Activated T-cell treated with anti-CD3 and anti-CD28 coated beads, Interleukin-2, amount 50 U/mL, for 1 hour (primary cell): Measurements from ENCODE around the gene PRND.
"Not testable (repeated sequence)": the region's sequence is repeated elsewhere in the genome, so short reads cannot be mapped to it uniquely, and the experiment has no call there.

ENCODE experiments used
- DNase-seq: peaks from one replicate; pipeline ENCODE4 v3.0.0-alpha.2; 2020

PRND gene

DNA sequence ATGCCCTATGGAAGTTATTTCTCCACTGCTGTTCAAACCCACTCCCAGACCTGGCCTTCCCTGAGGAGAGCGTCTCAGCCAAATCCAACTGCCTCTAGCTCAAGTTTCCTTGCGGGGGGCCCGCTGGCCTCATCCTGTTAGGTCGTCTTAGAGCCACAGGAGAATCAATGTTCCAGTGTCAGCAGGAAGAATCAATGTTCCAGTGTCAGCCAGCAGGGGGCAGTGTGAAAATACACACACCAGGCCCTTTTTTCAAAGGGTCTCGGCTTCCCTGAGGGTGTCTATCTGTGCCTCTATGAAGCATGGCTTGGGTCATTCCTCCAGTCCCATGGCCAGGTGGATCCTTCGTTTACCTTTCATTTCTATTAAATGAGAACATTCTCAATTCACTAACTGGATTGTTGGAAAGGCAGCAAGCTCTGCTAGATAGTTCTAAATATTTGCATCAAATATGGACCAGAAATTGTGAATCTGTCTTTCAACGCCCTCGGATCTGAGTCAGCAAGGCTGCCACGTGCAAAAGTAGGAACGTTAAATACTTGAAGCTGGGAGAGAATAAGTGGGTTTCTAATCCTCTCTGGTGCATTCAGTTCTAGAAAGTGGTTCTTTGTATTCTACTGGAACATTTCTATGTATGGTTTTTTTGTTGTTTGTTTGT, 19.2 kb downstream of the PRND start:
- peak; percentile 69 for DNase-seq

DNA sequence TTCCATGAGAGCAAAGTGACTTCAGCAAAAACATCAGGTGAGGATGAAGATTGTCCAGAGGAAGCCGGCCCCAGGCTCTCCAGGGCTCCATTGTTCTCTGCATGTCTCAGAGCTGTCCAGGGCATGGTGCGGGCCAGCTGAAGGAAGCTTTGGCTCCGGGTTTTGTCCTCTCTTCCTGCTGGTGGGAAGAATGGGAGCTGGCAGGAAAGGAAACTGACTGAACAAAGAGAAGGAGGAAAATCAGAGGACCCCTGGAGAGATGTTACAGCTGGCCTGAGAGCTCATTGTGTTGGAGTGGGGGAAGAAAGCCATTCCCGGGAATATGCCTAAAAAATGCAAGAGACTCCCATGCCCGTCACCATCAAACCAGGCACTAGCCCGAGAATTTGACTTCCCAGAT, 27.1 kb downstream of the PRND start:
- no peak for DNase-seq

DNA sequence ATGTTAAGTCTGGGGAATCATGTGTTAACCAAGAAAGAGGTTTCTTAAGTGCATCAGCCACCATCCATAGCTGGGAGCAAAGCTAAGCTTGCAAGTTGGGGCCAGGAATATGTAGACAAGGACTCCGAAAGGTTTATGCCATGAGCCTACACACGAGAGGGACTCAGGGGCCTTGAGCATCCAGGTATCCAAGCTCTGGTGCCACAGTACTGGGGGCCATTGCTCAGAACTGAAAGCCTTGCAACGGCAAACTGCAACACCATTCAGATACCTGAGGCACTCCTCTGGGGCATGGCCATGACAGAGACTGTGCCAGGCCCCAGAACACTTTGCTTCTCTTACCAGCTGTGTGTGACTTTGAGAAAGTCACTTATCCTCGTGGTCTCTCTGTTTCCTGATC, 27.6 kb downstream of the PRND start:
- DNase-seq: no peak

DNA sequence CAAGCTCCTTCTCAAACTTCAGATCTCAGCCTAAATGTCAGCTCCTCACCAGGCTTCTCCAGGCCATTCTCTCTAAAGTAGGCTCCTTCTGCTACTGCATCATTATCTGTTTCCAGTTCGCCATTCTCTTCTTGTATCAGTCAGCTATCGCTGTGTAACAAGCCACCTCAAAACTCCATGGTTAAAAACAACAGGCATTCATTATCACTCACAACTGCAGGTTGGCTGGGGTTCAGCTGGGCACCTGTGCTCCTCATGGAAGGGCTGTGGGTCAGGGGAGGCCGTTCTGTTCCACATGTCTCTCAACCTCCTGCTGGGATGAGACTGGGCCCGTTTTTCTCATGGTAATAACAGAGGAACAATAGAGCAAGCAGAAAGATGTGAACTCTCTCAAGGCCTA, 28.7 kb downstream of the PRND start:
- DNase-seq: no peak

DNA sequence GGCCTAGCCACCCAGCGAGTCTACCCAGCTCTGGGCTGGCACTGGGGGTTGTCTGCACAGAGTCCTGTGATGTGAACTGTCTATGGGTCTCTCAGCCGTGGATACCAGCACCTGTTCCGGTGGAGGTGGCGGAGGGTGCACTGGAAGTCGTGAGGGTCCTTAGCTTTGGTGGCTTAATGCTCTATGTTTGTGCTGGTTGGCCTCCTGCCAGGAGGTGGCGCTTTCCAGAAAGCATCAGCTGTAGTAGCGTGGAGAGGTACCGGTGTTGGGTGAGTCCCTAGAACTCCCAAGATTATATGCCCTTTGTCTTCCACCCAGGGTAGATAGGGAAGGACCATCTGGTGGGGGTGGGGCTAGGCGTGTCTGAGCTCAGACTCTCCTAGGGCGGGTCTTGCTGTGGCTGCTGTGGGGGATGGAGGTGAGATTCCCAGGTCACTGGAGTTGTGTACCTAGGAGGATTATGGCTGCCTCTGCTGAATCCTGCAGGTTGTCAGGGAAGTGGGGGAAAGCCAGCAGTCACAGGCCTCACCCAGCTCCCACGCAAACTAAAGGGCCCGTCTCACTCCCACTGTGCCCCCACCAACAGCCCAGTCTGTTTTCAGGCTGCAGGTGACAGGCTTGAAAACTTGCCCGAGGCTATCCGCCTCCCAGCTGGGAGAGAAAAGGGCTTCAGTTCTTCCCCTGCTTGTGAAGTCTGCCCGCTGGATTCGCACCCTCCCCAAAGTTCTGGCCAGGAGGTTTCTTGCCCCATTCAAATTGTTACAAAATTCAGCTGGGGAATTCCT, 37.6 kb downstream of the PRND start:
- DNase-seq: peak; percentile 59

DNA sequence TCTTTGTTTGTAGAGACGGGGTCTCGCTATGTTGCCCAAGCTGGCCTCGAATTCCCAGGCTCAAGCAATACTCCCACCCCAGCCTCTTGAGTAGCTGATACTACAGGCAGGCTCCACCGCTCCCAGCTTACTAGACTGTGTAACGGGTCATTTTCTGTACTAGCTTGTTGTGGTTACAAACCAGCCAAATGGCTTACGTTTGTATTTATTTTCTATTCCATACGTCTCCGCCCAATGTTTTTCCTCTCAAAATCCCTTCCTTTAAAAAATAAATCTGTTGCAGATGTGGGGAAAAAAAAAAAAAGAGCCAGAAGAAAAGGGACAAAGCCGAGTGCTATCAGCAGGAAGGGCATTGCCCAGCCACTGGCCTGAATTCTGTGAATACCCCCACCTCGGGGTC, 41.6 kb downstream of the PRND start:
- DNase-seq: no peak

DNA sequence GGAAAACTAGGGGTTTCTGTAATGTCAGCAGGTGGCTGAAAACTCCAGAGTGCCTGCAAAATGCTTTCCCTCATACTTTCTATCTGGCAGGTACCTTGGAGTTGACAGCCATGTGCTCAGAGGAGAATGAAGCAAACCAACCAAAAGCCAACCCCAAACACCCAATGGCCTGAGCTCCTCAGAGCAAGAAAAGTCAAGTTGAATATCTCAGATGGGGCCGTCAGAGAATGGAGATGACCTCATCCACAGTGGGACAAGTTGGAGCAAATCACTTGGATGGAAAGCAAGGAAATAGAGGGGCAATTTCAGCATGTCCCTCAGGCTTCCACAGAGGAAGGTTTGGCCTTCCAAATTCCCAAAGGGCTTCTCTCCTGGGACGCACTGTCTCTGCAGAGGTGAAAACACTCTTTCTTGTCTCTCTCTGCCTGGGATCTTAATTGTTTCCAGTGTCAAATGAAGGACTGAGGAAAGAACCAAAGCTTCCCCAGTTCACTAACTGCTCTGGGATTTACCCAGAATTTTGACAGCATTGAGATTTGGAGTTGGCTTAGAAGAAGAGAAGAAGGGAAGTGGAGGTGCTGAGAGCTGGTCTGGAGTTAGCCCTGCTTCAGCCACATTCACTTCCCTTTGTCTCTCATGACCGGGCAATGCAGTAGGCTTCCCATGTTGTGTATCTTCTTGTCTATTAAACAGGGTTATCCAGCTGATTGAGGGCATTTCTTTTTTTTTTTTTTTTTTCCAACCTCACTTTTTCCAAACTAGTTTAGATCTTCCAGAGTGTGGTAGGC, 42.2 kb downstream of the PRND start:
- DNase-seq: no peak

DNA sequence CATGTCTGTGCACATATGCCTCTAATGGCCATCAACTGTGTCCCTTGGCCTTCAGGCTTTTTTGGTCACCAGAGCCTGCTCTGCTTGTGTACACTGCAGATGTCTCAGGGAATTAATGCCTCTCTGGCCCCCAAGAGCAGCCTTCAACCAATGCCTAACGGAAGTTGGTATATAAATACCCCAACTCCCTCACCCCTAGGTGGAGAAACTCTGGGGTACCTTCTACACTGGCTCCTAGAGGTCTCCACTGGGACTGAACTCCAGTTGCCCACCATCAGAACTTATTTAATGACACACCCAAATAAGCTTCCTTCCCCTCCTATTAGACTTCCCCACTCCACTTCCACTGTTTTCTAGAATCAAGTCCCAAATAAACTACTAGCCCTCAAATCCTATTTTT, 43.1 kb downstream of the PRND start:
- no peak for DNase-seq

DNA sequence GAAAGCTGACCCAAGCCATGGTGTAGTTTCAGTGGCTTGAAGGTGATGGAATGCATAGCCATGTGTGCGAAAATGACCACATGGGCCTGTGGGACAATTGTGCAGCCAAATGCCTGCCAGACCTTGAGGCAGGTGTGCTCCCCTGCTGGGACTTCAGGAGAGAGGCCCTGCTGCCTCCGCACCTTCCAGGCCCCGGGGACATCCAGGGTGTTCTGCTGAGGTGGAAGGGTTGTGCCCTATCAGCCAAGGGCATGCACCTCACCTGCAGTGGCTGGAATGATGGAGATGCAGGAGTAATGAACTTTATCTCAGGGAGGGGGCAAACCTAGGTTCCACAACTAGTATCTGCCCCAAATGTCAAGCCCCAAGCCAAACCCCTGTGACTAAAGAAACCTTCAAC, 44.0 kb downstream of the PRND start:
- no peak for DNase-seq

DNA sequence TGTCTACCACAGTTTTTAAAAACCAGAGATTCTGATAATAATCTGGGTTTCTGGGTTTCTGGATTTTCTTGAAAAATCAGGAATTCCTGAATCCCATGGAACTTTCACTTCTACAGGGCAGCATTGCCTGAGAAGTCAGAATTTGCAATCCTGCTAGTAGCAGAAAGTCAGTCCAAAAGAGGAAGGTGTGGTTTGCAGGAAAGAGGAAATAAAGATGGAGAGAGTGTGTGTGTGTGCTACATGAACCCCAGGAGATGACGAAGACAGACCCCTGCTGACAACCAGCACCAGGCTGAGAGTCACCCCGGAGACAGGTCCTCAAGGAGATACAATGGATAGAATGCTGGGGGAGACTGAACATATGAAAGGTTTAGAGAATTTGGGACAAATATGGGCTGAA, 44.9 kb downstream of the PRND start:
- DNase-seq: no peak

DNA sequence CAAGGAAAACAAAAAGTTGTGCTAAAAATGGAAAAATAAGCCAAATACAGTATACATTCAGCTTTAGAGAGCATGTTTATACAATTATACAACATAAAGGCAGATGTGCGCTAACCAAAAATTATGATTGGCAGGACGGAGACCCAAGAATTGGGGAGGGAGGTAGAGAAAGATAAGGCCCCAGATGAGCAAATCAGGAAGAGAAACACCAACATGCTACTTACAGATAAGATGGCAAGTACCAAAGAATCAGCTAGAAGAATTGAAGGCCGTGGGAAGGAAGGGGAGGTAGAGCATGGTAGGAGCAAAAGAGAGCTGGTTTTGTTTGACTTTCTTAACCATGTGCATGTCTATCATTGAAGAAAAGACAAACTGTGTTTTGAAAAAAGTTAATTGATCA, 45.4 kb downstream of the PRND start:
- no peak for DNase-seq

DNA sequence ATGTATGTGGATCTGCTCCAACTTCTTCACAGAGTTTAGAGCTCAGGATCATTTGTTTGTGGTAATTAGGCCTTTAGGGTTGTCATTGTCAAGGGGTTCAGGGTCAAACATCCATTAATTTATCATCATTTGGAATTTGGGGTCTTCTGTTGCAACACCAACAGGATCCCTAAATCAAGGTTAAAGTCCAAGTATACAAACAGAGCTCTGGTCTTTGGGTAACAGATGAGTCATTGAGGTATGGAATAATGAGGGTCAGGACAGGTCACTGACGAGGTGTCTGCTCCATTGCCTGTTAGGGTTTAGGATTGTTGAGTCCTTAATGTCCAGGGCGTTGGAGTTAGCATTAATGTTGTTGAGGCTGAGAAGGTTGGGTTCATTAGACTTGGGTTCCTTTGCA, 47.6 kb downstream of the PRND start:
- no peak for DNase-seq

DNA sequence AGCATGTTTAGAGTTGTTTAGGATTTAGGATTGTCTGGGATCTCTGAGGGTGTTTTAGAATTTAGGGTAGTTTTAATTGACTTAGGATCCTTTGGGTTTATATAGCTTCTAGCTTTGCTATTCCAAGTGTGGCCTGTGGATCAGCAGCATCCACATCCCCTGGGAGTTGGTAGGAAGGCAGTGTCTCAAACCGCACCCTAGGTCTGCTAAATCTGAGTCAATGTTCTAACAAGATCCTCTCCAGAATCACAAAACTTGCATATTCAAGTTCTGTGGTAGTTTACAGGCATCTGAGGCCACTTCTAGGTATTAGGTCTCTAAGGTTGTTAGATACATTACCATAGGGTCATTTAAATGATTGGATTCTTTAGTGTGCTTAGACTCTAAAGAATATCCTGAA, 48.3 kb downstream of the PRND start:
- DNase-seq: no peak

DNA sequence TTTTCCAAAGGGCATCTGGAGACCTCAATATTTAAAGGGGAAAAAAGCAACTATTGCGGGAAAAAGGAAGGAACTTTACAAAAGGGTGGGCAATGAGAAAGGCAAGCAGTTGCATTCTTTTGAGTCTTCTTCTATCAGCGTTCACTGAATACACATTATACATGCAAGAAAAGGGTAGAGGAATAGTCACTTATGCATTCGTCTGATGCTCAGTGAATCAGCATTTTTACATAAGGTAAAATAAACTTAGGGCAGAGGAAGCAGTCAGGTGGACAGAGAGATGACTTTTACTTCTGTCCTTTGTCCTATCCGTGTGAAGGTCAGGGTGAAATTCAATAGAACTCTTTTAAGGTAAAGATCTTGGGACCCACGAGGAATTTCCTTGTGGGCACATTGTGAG, 49.3 kb downstream of the PRND start:
- DNase-seq: no peak

DNA sequence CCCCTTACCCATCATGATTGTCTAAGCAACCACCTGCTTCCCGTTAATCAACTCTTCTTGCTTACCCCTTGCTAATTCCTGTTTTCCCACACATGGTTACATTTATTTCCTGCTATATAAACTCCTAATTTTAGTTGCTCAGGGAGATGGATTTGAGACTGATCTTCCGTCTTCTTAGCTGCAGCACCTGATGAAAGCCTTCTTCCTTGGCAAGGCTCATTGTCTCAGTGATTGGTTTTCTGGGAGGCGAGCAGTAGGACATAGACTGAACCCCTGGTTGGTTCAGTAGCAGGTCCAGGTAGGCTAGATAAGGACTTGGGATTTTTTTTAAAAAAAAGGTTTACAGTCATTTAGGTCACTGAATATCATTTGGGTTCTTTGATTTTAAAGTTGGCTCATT, 50.4 kb downstream of the PRND start:
- DNase-seq: no peak

DNA sequence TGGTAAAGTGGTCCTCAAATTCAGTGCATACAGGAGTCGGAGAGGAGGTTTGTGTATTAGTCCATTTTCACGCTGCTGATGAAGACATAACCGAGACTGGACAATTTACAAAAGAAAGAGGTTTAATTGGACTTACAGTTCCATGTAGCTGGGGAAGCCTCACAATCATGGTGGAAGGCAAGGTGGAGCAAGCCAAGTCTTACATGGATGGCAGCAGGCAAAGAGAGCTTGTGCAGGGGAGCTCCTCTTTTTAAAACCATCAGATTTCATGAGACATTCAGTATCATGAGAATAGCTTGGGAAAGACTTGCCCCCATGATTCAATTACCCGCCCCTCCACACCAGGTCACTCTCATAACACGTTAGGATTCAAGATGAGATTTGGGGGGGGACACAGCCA, 51.3 kb downstream of the PRND start:
- DNase-seq: not testable (repeated sequence)

DNA sequence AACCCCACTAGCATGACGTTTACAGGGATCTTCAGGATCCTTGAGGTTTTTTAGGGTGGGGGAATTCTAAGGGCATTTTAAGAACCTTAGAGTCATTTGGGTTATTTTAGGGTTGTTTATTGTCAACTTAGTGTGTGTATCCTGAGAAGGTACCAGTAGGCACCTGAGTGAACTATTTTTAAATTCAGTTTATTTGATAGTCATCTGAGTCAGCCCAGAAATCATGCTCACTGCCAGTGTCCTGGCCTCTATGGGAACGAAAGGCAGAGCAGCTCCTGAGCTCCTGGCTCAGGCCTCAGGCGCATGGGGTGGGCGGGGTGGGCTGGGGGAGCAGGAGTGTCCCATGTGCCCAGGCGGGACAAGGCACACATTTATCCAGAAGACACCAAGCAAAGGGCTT, 52.0 kb downstream of the PRND start:
- no peak for DNase-seq

DNA sequence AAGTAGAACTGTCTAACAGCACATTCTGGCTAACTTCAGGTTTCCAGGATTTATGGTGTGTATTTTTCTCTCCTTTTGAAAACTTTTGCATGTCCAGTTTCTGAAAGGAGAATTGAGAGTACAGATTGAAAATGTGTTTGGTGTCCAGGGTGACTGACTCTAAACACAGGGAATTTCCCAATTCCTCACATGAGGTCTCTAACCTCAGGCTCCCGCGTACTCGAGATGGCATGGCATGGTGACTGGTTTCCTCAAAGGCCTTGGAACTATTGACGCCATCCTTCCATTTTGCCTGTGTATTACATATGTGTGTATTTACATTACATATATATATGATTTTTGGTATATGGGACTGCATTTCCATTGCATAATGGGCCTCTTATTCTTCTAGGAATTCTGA, 52.5 kb downstream of the PRND start:
- DNase-seq: no peak

DNA sequence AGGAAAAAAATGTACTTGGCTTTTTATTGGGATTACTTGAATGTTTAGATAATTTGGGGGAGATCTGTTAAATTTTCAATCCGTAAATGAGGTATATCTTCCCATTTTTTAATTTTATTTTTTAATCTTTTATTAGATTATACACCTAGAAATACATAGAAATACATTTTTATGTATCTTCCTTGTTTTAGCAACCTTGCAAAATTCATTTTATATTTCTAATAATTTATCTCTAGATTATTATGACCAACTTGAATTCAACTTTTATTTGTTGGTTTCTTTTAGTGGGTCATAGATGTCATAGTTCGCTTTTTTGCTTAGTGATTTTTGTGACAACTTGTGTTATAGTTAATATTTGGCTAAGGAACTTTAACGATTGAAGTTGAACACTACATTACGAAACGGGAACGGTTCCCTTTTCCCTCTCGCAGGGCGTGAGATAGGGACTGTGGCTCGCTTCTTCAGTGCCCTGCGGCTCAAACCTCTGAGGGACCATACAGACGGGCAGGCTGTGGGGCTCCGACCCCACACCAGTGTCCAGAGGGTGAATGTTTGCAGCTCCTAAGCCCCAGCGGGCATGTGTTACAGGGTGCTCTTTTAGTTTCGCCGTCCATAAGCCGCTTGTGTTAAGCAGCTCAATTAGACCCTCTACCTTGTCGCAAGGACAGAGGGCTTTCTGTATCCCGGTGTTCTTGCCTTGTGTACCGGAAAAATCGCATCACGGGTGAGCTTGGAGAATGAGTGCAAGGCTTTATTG, 53.8 kb downstream of the PRND start:
- DNase-seq: no peak

DNA sequence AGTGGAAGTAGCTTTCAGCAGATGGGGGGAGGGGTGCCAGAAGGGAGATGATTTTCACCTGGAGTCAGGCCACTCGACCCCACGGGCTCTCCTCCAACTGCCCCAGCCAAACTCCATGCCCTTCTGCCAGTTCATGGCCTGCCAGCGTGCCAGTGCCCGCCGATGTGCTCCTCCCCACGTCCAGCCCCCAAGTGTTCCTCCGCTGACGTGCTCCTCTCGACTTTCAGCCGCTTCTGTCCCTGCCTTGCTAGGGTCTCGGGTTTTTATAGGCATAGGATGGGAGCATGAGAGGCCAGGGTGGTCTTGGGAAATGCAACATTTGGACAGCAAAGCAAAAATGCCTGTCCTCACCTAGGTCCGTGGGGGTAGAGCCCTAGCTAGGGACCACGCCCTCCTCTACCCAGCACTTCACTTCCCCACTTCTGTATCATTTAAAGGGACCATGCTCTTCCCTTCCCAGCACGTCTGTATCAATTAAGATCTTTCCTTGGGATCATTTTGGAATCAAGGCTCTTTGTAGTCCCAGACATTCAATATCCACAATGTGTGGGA, 54.4 kb downstream of the PRND start:
- DNase-seq: no peak
